Stimulated activated memory B cell treated with anti-CD40 and anti-IgM and Interleukin-4, amounts not matched to agents 10 μg/mL and 1 μg/mL and 100 μg/mL, for 72 hours (primary cell): ENCODE results near the gene SLC8B1.

Experiments used
- ATAC-seq: fragments of 150-1000 bp; cut with Tn5 transposase; 2 replicates; pipeline ENCODE4 v1.10.0; 2021
- H3K27ac Mint-ChIP-seq: one replicate; pipeline ENCODE4 v1.8.0; 2022; ENCODE audit warnings: mild to moderate bottlenecking, mixed read lengths
- H3K27me3 Mint-ChIP-seq: one replicate; pipeline ENCODE4 v1.8.0; 2022; ENCODE audit warnings: mixed read lengths
- H3K36me3 Mint-ChIP-seq: one replicate; pipeline ENCODE4 v1.8.0; 2022; ENCODE audit warnings: mixed read lengths
- H3K4me1 Mint-ChIP-seq: one replicate; pipeline ENCODE4 v1.8.0; 2022; ENCODE audit warnings: mixed read lengths
- H3K4me3 Mint-ChIP-seq: one replicate; pipeline ENCODE4 v1.8.0; 2022; ENCODE audit warnings: mild to moderate bottlenecking, moderate library complexity, mixed read lengths
- H3K9me3 Mint-ChIP-seq: one replicate; pipeline ENCODE4 v1.8.0; 2022; ENCODE audit warnings: mixed read lengths

SLC8B1 gene

DNA sequence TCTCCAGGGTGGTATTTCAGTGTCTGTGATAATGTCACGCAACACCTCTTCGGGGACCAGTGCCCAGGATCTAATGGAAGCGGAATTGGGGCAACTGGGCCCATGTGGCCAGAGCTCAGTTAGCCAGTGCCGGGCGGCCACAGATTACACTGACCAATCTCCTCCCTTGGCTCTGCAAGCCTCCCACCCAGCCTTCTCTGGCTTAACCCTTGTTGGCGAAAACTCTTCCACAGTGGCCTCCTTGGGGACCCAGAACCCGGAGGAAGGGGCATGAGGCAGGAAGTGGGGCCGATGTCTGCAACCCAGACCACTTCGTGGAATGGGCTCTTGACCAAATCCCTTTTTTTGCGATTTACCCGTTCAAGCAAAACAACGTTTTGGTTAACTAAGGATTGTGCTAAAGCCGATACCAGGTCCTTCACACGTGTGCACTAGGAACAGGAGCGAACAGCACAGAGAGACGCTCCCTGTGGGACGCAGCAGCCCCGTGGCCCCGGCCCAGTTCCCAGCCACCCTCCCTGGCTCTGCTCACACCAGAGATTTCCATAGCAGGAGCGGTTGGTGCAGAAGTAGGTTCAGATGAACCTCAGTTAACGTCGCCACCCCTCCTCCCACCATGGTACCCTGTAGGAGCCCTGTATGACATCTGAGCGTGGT, 38.2 kb downstream of the SLC8B1 start:
- no peaks in the 10 kb centered on the region for H3K27me3 Mint-ChIP-seq
- ATAC-seq = no peak
- H3K4me3 Mint-ChIP-seq = no peak overlapping the region
- H3K36me3 Mint-ChIP-seq = peaks cover 49% of the 10 kb centered on the region
- H3K27ac Mint-ChIP-seq = no peak overlapping the region
- peaks cover 8% of the 10 kb centered on the region for H3K4me1 Mint-ChIP-seq
- H3K9me3 Mint-ChIP-seq = no peaks in the 10 kb centered on the region

DNA sequence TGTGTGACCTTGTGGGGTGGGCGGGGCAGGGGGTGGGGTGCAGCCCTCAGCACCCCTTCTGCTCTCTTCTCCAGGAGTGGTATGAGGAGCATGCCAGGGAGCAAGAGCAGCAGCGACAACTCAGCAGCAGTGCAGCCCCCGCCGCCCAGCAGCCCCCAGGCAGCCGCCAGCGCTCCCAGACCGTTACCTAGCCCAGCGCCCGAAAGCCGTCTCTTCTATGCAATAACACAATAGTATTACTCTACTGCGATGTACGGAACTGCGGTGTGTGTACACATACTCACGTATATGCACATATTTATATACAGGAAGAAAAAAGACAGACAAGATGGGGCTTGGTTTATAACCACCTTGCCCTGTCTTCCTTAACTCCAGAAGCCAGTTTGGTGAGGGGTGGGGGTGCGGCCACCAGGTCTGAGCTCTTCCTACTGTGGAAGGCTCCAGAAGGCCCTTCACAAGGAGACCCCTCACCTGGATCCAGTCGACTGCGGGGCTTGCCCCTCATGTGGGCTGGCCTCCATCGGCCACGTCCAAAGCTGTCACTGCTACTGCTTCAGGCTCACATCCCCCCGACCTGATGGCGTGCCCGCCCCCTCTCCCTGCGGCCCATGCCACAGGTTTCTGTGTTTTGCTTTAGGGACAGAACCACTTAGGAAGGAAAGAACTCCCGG, 38.9 kb downstream of the SLC8B1 start:
- Mint-ChIP-seq H3K4me1 (peaks cover 8% of the 10 kb centered on the region), H3K4me3 (no peak overlapping the region), H3K27ac (no peak overlapping the region), H3K27me3 (no peaks in the 10 kb centered on the region), H3K9me3 (no peaks in the 10 kb centered on the region), H3K36me3 (peaks cover 55% of the 10 kb centered on the region)
- no peak for ATAC-seq

DNA sequence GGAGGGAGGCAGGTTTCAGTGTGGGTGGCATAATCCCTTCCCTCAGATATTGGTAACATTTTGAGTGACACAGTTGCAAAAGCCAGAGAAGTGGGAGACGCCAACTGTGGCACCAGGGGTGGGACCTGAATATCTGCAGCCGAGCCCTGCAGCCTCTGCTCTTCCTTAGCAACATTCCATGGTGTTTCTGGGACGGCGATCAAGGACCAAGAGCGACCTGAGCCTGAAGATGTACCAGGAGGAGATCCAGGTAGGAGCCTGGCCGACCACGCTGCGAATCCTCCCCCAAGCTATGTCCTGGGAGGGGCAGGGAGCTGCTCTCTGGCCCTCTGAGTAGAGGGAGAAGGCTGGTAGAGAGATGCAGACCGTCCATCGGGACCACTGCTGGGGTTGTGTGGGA, 41.8 kb downstream of the SLC8B1 start:
- no peak for ATAC-seq
- Mint-ChIP-seq H3K36me3 (peaks cover 73% of the 10 kb centered on the region), H3K4me3 (no peak overlapping the region), H3K27ac (no peak overlapping the region), H3K9me3 (no peaks in the 10 kb centered on the region), H3K4me1 (no peaks in the 10 kb centered on the region), H3K27me3 (no peaks in the 10 kb centered on the region)

DNA sequence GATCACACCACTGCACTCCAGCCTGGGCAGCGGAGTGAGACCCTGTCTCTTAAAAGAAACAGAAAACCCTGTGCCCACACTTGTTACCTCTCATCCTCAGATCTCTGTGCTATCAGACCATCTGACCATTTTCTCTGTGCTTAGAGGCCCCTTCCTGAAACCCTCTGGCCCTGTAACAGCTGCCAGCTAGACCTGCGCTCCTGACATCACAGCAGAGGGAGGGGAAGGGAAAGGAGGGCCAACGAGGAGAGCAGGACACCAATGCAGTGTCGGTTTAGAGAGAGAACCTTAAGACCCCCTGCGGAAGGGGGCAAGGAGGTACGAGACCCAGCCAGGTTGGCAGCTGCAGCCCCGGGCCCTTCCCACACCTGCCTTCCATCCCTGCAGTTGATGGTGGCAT, 42.4 kb downstream of the SLC8B1 start:
- no peaks in the 10 kb centered on the region for H3K27me3 Mint-ChIP-seq
- H3K4me1 Mint-ChIP-seq = no peaks in the 10 kb centered on the region
- no peak for ATAC-seq
- peaks cover 70% of the 10 kb centered on the region for H3K36me3 Mint-ChIP-seq
- no peak overlapping the region for H3K4me3 Mint-ChIP-seq
- H3K9me3 Mint-ChIP-seq = no peaks in the 10 kb centered on the region
- peak overlapping the region; percentile 34 for H3K27ac Mint-ChIP-seq

DNA sequence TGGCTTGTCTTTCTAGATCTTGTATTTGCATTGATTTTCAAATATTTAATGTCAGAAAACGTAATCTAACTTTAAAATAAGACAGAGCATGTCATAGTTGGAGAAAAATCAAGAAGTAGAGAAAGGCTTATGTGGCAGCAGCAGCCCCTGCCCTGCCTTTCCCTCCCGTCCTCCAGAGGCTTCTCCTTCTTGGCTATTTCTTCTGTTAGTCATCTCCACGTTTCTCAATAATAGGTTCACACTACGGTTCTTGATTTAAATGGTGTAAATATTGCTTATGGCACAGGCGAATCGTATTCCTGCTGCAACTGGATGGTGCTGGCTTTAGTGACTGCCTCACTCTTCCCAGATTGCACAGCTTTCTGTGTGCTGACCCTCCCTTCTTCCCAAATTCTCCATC, 42.8 kb downstream of the SLC8B1 start:
- Mint-ChIP-seq H3K9me3 (no peaks in the 10 kb centered on the region), H3K4me1 (no peaks in the 10 kb centered on the region), H3K36me3 (peaks cover 70% of the 10 kb centered on the region), H3K27me3 (no peaks in the 10 kb centered on the region), H3K27ac (peak overlapping the region; percentile 34), H3K4me3 (no peak overlapping the region)
- ATAC-seq = no peak

DNA sequence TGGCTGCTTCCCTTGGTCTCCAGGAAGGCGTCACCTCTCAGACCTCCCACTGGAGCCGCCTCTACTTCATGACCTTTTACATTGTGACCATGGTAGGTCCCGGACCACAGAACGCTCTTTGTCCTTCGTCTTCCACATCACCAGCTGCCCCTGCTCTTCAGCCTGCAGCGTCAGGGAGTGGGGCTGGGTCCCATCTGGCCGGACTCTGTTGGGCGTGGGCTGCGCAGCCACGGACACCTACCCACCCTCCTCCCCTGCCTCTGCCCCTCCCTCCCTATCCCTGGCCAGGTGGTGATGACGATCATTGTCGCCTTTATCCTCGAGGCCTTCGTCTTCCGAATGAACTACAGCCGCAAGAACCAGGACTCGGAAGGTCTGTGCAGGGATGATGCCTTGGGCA, 43.3 kb downstream of the SLC8B1 start:
- Mint-ChIP-seq H3K9me3 (no peaks in the 10 kb centered on the region), H3K27ac (peak overlapping the region; percentile 17), H3K36me3 (peaks cover 70% of the 10 kb centered on the region), H3K4me1 (no peaks in the 10 kb centered on the region), H3K27me3 (no peaks in the 10 kb centered on the region), H3K4me3 (no peak overlapping the region)
- no peak for ATAC-seq

DNA sequence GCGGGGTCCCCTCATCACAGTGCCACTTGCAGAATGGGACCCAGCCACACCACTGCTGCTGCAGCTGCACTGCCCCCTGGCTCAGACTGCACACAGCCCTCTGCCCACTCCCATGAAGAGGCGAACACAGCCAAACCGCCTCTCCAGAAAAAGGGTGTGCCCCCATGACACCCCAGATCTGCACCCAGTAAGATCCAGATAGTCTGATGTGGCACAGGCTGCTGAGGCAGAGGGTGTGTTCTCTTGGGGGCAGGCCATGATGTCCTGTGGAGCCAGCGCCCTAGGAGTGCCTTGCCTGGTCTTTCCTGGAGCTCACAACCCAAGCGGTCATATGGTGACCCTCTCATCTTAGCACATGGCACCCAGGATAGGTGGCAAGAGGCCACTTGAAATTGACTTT, 44.4 kb downstream of the SLC8B1 start:
- no peaks in the 10 kb centered on the region for H3K9me3 Mint-ChIP-seq
- H3K27ac Mint-ChIP-seq = peak overlapping the region; percentile 17
- peaks cover 73% of the 10 kb centered on the region for H3K36me3 Mint-ChIP-seq
- ATAC-seq = no peak
- H3K27me3 Mint-ChIP-seq = no peaks in the 10 kb centered on the region
- H3K4me1 Mint-ChIP-seq = no peaks in the 10 kb centered on the region
- H3K4me3 Mint-ChIP-seq = no peak overlapping the region

DNA sequence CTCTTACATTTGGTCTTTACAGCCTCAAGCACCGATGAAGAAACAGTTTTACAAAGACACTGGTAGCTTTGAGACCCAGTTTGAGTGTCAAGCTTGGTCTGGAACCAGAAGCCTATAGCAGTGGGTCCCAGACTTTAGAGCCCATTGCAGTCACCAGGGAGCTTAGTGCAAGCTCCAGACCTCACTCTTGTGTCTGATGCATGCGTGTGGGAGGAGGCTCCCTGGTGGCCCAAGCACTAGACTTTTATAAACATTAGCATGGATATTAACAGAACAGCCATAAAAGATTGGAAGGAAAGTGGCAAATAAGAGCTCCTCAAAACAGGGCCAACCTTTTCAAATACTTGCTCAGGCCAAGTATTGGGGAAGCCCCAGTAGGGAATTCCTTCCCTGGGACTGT, 45.5 kb downstream of the SLC8B1 start:
- Mint-ChIP-seq H3K27me3 (no peaks in the 10 kb centered on the region), H3K4me1 (no peaks in the 10 kb centered on the region), H3K4me3 (no peak overlapping the region), H3K9me3 (no peaks in the 10 kb centered on the region), H3K36me3 (peaks cover 84% of the 10 kb centered on the region), H3K27ac (no peak overlapping the region)
- ATAC-seq = no peak

DNA sequence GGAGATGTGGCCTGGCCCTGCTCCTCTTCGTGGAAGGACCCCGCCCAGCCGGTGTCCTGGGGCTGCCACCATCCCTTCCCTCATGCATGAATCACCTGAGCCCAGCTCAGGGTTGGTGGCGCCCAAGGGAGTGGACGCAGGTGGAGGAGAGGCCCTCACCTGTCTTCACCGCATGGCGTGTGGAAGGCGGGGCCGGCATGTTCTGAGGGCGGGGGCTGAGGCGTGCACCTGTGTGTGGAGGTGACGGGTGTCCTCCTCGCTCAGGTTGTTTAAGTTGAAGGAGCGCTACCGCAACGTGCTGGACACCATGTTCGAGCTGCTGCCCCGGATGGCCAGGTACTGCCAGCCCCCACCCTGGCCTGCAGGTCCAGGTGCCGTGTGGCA, 47.0 kb downstream of the SLC8B1 start:
- ATAC-seq = no peak
- Mint-ChIP-seq H3K4me3 (no peak overlapping the region), H3K27ac (no peak overlapping the region), H3K4me1 (no peaks in the 10 kb centered on the region), H3K27me3 (no peaks in the 10 kb centered on the region), H3K36me3 (peaks cover 74% of the 10 kb centered on the region), H3K9me3 (no peaks in the 10 kb centered on the region)

DNA sequence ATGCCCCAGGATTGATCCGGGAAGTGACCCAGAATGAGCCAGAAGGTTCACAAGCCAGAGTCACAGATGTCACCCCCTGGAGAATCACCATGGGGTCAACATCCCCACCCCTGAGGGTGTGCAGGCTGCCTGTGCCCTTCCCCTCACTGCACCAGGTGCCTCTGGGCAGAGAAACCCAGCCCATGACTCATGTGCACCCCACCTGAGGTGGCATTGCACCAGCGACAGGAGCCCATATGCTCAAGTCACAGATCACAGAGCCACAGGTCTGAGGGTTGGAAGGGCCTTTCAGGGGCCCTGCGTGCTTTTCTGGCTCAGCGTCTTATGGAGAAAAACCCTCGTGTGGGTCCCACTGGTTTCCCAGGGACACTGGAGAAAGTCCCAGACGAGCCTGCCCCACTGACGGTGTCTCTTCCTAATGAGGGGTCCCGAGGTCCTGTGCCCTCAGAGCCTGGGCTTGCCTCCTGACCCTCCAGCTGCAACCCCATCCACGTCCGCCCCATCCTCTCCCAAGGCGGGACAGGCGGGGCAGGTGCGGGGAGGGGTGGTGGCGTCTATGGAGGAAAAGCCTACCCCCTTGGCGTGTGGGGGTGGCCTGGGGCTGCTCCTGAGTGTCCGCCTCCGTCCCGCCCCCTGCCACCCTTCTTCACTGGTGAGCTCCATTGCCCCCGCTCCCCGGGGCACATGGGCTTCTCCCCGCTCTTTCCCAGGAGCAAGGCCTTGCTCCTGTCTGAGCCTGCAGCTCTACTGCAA, 47.6 kb downstream of the SLC8B1 start:
- Mint-ChIP-seq H3K9me3 (no peaks in the 10 kb centered on the region), H3K36me3 (peaks cover 68% of the 10 kb centered on the region), H3K4me1 (no peaks in the 10 kb centered on the region), H3K27ac (no peak overlapping the region), H3K4me3 (no peak overlapping the region), H3K27me3 (no peaks in the 10 kb centered on the region)
- ATAC-seq = no peak

DNA sequence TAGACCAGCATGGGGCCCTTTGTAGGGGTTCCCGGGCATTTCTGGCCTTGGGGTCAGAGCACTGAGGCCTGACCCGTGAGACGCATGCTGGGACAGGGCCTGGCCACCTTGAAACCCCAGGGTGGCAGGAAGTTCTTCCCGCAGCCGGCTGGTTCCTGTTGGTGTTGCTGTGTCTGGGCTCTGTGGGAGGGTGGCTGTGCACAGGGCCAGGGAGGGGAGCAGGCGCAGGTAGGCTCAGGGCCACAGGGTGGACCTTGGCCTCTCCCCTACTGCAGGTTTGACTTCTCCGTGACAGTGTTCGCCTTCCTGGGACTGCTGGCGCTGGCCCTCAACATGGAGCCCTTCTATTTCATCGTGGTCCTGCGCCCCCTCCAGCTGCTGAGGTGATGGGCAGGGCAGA, 48.2 kb downstream of the SLC8B1 start:
- Mint-ChIP-seq H3K9me3 (no peaks in the 10 kb centered on the region), H3K27me3 (no peaks in the 10 kb centered on the region), H3K36me3 (peaks cover 62% of the 10 kb centered on the region), H3K4me1 (no peaks in the 10 kb centered on the region), H3K4me3 (no peak overlapping the region), H3K27ac (no peak overlapping the region)
- ATAC-seq = no peak

DNA sequence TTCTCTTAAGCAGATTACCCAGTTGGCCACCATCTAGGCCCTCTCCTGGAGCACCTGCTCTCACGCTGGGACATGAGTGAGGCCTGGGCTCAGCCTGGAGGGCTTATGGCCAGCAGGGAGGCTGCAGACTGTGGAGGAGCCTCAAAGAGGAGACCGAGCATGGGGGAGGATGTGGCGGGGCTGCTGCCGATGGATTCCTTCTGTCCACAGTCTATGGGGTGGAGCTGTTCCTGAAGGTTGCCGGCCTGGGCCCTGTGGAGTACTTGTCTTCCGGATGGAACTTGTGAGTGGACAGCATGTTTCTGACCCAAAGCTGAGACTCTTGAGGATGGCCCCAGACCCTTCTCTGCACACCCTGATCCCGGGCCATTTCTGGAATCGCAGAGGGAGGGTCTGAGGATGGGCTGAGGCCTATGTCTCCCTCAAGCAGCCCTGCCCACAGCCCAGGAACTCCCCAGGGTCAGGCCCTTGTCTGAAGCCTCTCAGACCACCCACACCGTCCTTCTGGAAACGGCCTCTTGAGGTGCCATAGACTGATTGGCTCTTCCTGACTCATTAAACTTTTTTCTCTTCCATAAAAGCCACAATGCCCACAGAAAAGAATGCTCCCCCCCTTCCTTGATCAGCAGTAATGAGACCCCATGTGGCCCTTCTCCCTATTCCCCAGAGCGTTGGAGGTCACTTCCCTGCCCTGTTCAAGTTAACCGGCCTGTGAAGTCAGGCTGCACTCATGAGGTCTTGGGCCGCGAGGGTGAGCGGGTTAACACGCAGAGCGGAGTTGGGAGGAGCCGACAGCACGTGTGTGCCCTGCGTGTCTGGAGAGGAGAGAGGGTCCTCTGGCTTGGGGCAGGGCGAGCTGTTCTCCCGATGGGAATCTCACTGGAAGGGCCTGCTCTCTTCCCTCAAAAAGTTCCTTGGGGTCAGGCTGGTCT, 49.0 kb downstream of the SLC8B1 start:
- peaks cover 62% of the 10 kb centered on the region for H3K36me3 Mint-ChIP-seq

DNA sequence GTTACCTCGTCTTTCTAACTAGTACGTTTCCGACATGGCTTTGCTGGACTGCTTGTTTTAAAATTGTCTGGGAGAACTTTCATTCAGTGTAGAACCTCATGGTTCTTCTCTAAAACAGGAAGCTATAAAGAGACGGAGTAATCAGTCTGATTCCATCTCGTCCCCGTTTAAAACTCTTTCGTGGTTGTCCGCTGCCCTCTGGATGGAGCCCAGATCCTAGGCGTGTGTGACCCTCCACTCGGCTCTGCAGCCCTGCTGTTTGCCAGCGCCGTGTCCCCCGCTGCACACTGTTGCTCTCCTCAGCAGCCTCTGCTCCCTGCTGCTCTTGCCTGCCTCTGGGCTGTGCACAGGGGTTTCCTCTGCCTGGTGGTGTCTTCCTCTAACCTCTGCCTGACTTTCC, 50.2 kb downstream of the SLC8B1 start:
- no peak for ATAC-seq

More for the DNA sequence above, 49.0 kb downstream of the SLC8B1 start:
- Mint-ChIP-seq H3K4me3 (no peak overlapping the region), H3K4me1 (no peaks in the 10 kb centered on the region), H3K9me3 (no peaks in the 10 kb centered on the region), H3K27ac (no peak overlapping the region), H3K27me3 (no peaks in the 10 kb centered on the region)
- ATAC-seq = no peak

DNA sequence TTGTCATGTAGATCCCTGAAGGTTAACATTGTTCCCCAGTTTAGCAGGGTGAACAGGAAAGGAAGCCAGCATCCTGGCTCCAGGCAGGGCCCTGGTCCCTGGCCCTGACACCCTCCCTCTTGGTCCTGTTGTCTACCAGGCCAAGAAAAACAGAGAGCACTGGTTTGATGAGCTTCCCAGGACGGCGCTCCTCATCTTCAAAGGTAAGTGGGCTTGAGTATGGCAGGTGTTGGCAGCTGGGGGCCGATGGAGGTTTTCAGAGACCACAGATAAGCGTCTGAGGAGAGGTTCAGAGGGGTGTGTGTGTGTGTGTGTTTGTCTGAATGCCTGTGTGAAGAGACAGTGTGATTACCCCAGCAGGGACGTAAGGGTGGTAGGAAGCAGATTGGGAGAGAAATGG, 56.3 kb downstream of the SLC8B1 start:
- Mint-ChIP-seq H3K36me3 (peaks cover 51% of the 10 kb centered on the region), H3K27me3 (no peaks in the 10 kb centered on the region), H3K4me3 (no peak overlapping the region), H3K9me3 (no peaks in the 10 kb centered on the region), H3K4me1 (no peaks in the 10 kb centered on the region), H3K27ac (no peak overlapping the region)
- no peak for ATAC-seq

More for the DNA sequence above, 50.2 kb downstream of the SLC8B1 start:
- no peak overlapping the region for H3K27ac Mint-ChIP-seq
- no peaks in the 10 kb centered on the region for H3K27me3 Mint-ChIP-seq
- H3K4me1 Mint-ChIP-seq = no peaks in the 10 kb centered on the region
- H3K9me3 Mint-ChIP-seq = no peaks in the 10 kb centered on the region
- H3K4me3 Mint-ChIP-seq = no peak overlapping the region
- peaks cover 61% of the 10 kb centered on the region for H3K36me3 Mint-ChIP-seq

DNA sequence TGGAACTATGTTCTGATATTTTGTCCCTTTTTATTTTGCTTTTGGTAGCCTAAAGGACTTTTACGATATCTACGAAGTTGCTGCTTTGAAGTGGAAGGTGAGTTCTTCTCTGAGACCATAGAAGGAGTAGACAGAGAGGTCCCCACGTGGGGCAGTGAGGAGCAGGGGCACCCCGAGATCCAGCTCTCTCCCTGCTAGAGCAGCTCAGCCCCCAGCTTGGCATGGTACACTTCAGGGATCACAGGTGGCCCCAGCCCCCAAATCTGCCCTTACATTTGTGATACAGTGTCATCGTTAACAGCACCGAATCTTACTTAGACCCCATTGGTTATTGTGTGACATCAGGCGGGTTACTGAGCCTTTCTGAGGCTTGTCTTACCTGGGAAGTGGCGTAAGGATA, 56.8 kb downstream of the SLC8B1 start:
- H3K4me1 Mint-ChIP-seq = no peaks in the 10 kb centered on the region
- ATAC-seq = no peak
- H3K27ac Mint-ChIP-seq = no peak overlapping the region
- H3K4me3 Mint-ChIP-seq = no peak overlapping the region
- peaks cover 56% of the 10 kb centered on the region for H3K36me3 Mint-ChIP-seq
- H3K9me3 Mint-ChIP-seq = no peaks in the 10 kb centered on the region
- no peaks in the 10 kb centered on the region for H3K27me3 Mint-ChIP-seq
